NB4 (cell line): ENCODE measurements around the gene HPS1.

Experiments used
- POLR2A ChIP-seq: IDR thresholded peaks from 2 replicates; pipeline ENCODE4 v1.6.1; 2011; ENCODE audit warnings: mild to moderate bottlenecking; ENCODE audit not compliant: insufficient read length; ENCODE audit errors: extremely low read depth
- TF ChIP-seq, protein P1 (sequence below): IDR thresholded peaks from one replicate; pipeline ENCODE4 v1.5.1; 2012; ENCODE audit warnings: low read depth, low read length
- TF ChIP-seq, protein P2 (sequence below): IDR thresholded peaks from 2 replicates; pipeline ENCODE4 v1.6.1; 2011; ENCODE audit warnings: low read depth, low read length

DNA sequence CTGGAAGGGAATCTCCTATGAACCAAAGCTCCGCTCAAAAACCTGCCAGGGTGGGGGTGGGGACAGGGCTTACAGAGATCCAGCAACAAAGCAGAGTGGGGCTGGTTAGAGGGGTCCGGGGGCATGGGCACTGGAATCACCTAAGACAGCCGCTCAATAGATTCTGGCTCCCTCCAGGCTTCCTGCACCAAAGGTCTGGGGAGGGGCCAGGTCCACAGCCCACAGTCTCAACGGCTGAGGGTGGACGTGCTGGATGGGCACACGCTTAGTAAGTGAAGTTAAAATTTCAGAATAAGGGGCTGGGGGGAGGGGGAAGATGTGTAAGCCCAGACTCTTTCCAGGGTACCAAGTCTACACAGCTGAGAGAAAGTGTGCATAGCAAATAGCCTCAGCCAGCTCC, 62.9 kb downstream of the HPS1 start:
- TF ChIP-seq, protein P1, sequence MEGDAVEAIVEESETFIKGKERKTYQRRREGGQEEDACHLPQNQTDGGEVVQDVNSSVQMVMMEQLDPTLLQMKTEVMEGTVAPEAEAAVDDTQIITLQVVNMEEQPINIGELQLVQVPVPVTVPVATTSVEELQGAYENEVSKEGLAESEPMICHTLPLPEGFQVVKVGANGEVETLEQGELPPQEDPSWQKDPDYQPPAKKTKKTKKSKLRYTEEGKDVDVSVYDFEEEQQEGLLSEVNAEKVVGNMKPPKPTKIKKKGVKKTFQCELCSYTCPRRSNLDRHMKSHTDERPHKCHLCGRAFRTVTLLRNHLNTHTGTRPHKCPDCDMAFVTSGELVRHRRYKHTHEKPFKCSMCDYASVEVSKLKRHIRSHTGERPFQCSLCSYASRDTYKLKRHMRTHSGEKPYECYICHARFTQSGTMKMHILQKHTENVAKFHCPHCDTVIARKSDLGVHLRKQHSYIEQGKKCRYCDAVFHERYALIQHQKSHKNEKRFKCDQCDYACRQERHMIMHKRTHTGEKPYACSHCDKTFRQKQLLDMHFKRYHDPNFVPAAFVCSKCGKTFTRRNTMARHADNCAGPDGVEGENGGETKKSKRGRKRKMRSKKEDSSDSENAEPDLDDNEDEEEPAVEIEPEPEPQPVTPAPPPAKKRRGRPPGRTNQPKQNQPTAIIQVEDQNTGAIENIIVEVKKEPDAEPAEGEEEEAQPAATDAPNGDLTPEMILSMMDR, result no peak
- TF ChIP-seq POLR2A, result no peak
- TF ChIP-seq, protein P2, sequence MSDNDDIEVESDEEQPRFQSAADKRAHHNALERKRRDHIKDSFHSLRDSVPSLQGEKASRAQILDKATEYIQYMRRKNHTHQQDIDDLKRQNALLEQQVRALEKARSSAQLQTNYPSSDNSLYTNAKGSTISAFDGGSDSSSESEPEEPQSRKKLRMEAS, result no peak
